ENCODE measurements around the gene CYB5R2. TPM values are rescaled to one million over a fixed set of nuclear protein-coding genes. Genes with fewer than 3 reads are reported as not detected.

CYB5R2 gene
- polyA plus RNA-seq (ENCODE audit: insufficient read length in 12 of 12) = 10 to 100 TPM in 6 of 12 donors, 1 to 10 TPM in 5, not detected in 1; 8.1 to 43.4 (median 12.3) TPM
- long read RNA-seq, donor 1 = 0 reads
- long read RNA-seq, donor 2, partial matches to known transcripts = 0 of 1 reads
- long read RNA-seq, donor 2, other reads (novel, unspliced or antisense) = 0 of 1 reads
- long read RNA-seq, donor 3, partial matches to known transcripts = 0 of 1 reads
- long read RNA-seq, donor 3, other reads (novel, unspliced or antisense) = 0 of 1 reads
- long read RNA-seq, donor 4 = 0 reads
- long read RNA-seq, donor 5 = 0 reads
- long read RNA-seq, donor 6 = 0 reads
- long read RNA-seq, donor 7 = 0 reads
- long read RNA-seq, donor 8, partial matches to known transcripts = 5 of 5 reads
- long read RNA-seq, donor 8, other reads (novel, unspliced or antisense) = 0 of 5 reads
- long read RNA-seq, donor 9, partial matches to known transcripts = 0 of 1 reads
- long read RNA-seq, donor 9, other reads (novel, unspliced or antisense) = 0 of 1 reads
- long read RNA-seq, donor 10 = 0 reads
- long read RNA-seq, donor 11, partial matches to known transcripts = 0 of 1 reads
- long read RNA-seq, donor 11, other reads (novel, unspliced or antisense) = 0 of 1 reads

- DNase-seq = peak; percentile 80
Measured at GRCh38 chr11:7672960-7673723, at the start of gene CYB5R2. Gene CYB5R2, minus strand, starts transcription at chr11:7673500. Its CDS starts 675 bp downstream, at chr11:7672825.

GRCh38 chr11:7714786-7715185 is 41.5 kb upstream of the CYB5R2 start:
- DNase-seq = no peak

- no peak for DNase-seq
Measured at GRCh38 chr11:7706377-7706776, 33.1 kb upstream of the CYB5R2 start, which contains the start of gene OVCH2. Gene OVCH2, minus strand, starts transcription at chr11:7706477. Its CDS starts 83 bp downstream, at chr11:7706394.

- no peak for DNase-seq
Measured at GRCh38 chr11:7703740-7704139, 30.4 kb upstream of the CYB5R2 start.

GRCh38 chr11:7696424-7696823 is 23.1 kb upstream of the CYB5R2 start:
- no peak for DNase-seq

- DNase-seq = no peak
Measured at GRCh38 chr11:7694235-7694634, 20.9 kb upstream of the CYB5R2 start.

- DNase-seq = no peak
Measured at GRCh38 chr11:7692426-7692825, 19.1 kb upstream of the CYB5R2 start.

- no peak for DNase-seq
Measured at GRCh38 chr11:7691759-7692350, 18.6 kb upstream of the CYB5R2 start.

GRCh38 chr11:7690648-7691047 is 17.3 kb upstream of the CYB5R2 start:
- DNase-seq = no peak

GRCh38 chr11:7689239-7689638 is 15.9 kb upstream of the CYB5R2 start:
- DNase-seq = no peak

- DNase-seq = peak; percentile 41
Measured at GRCh38 chr11:7688238-7688826, 15.0 kb upstream of the CYB5R2 start.

- DNase-seq = no peak
Measured at GRCh38 chr11:7687386-7687785, 14.1 kb upstream of the CYB5R2 start.

GRCh38 chr11:7686761-7687160 is 13.5 kb upstream of the CYB5R2 start:
- no peak for DNase-seq

GRCh38 chr11:7683571-7683970 is 10.3 kb upstream of the CYB5R2 start:
- DNase-seq = no peak

- DNase-seq = no peak
Measured at GRCh38 chr11:7677796-7678201, 4.5 kb upstream of the CYB5R2 start.

GRCh38 chr11:7677071-7677470 is 3.8 kb upstream of the CYB5R2 start:
- no peak for DNase-seq

GRCh38 chr11:7675631-7676030 is 2.3 kb upstream of the CYB5R2 start:
- no peak for DNase-seq

- DNase-seq = peak; percentile 44
Measured at GRCh38 chr11:7673724-7674434, 579 bp upstream of the CYB5R2 start.

- no peak for DNase-seq
Measured at GRCh38 chr11:7672276-7672959, 882 bp downstream of the CYB5R2 start.
